ENCODE data around the gene ADAP1.

The ADAP1 gene

DNA sequence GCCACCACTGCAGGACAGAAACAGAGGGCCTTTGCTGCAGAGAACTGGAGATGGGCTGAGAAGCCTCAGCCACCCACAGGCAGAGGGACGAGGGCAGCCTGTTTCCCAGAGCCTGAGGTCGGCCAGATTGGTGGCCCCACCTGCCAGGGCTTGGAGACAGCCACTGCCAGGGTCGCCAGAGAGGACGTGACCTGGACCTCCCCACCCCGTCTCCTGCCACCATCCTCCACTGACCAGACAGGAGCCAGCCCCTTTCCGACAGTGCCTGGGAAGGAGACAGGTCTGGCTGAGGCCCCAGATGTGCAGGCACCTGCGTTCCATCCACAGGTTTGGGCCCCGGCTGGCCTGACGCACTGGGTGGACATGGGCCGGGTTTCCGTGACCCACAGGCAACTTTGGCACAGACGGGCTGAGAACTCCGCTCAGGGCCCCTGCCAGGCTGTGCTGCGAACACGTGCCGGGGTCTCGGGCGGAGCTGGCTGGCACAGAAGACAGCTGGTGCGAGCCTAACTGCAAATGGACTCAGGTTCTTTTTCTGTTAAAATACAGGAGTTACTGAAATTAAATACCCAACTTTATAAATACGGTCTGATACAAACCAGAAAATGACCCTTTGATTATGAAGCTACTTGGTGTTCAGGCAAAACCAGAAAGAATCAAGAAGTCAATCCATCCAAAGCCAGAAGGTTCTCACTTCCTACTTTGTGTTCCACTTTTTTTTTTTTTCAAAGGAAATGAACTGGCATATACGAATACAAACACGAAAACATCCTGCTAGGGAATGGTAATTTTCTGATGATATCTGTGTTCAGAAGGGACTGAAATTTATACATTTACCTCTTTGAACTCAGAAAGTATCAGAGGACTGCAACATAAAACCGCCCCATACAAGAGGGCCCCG lies 14.0 kb upstream of the ADAP1 start:
- no peak for TF ChIP-seq Cebpa-rat (IDR thresholded peaks at IDR 0.05)
- peaks cover 56 to 74% (median 72%) of the 10 kb centered on the region in 11 experiments for H3K36me3 ChIP-seq
- H3K4me1 ChIP-seq: peaks cover 99 to 100% (median 100%) of the 10 kb centered on the region in 10 experiments
- H3K27me3 ChIP-seq: peaks cover 0 to 5% (median 0%) of the 10 kb centered on the region in 11 experiments; a peak in 3 of 22 replicates
- peak overlapping the region in 4 of 10 experiments; percentile 17 to 37 (median 20); a peak in 2 of 20 replicates for H3K4me3 ChIP-seq
- peaks cover 19 to 94% (median 75%) of the 10 kb centered on the region in 11 experiments; a peak in 20 of 22 replicates for H4K20me1 ChIP-seq
- peak overlapping the region; percentile 89 to 98 (median 92) for H3K4me2 ChIP-seq
- H3K9ac ChIP-seq: peak overlapping the region; percentile 18 to 68 (median 45); a peak in 16 of 22 replicates
- H3K27ac ChIP-seq: peak overlapping the region; percentile 43 to 99 (median 65); a peak in 20 of 22 replicates
- H3K9me3 ChIP-seq (replicated peaks in 1 of 11): no peaks in the 10 kb centered on the region

GRCh38 chr7:967361-968082 lies 13.0 kb upstream of the ADAP1 start:
- peak overlapping the region in 8 of 11 experiments; percentile 15 to 76 (median 68); a peak in 14 of 22 replicates for H3K9ac ChIP-seq
- peak overlapping the region; percentile 89 to 98 (median 92); a peak in 21 of 22 replicates for H3K4me2 ChIP-seq
- H3K4me3 ChIP-seq: no peak overlapping the region
- H3K27me3 ChIP-seq: peaks cover 0 to 12% (median 0%) of the 10 kb centered on the region in 11 experiments; a peak in 4 of 22 replicates
- TF ChIP-seq Cebpa-rat (IDR thresholded peaks at IDR 0.05): no peak
- peaks cover 47 to 65% (median 62%) of the 10 kb centered on the region in 11 experiments for H3K36me3 ChIP-seq
- peaks cover 13 to 87% (median 70%) of the 10 kb centered on the region in 11 experiments; a peak in 19 of 22 replicates for H4K20me1 ChIP-seq
- peaks cover 99 to 100% (median 100%) of the 10 kb centered on the region in 10 experiments for H3K4me1 ChIP-seq
- H3K9me3 ChIP-seq (replicated peaks in 1 of 11): no peaks in the 10 kb centered on the region
- H3K27ac ChIP-seq: peak overlapping the region in 9 of 11 experiments; percentile 11 to 99 (median 76); a peak in 15 of 22 replicates

DNA sequence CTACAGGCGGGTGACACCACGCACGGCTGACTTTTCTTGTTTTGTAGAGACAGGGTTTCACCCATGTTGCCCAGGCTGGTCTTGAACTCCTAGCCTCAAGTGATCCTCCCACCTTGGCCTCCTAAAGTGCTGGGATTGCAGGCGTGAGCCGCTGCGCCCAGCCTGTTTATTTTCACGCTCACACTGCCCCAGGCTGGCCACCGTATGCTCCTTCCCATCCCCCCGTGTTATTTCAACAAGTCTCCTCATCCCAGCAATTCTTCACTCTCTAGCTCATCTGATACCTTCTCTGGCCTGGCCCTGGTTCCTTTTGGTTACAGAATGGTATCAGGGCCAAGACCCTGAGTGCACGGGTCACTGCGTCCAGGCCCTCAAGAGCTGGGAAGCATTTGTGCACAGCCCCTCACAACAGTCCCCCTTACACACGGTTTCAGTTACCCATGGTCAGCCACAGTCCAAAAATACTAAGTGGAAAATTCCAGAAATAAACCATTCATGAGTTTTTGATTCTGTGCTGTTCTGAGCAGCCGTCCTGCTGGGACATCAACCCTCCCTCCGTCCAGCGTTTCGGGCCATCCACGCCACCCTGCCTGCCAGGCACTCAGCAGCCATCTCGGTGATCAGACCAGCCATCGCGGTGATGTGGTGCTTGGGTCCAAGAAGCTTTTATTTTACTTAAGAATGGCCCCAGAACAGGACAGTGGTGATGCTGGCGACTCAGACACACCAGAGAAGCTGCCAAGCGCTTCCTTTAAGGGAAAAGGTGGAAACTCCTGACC lies 12.0 kb upstream of the ADAP1 start:
- TF ChIP-seq Cebpa-rat (IDR thresholded peaks at IDR 0.05): no peak
- H3K27me3 ChIP-seq: peaks cover 0 to 23% (median 0%) of the 10 kb centered on the region in 11 experiments; a peak in 9 of 22 replicates
- peaks cover 13 to 77% (median 70%) of the 10 kb centered on the region in 11 experiments; a peak in 19 of 22 replicates for H4K20me1 ChIP-seq
- H3K9ac ChIP-seq: peak overlapping the region; percentile 26 to 76 (median 66); a peak in 17 of 22 replicates
- peaks cover 41 to 54% (median 52%) of the 10 kb centered on the region in 11 experiments for H3K36me3 ChIP-seq
- no peaks in the 10 kb centered on the region for H3K9me3 ChIP-seq (replicated peaks in 1 of 11)
- H3K4me2 ChIP-seq: peak overlapping the region; percentile 89 to 98 (median 92)
- peaks cover 99 to 100% (median 100%) of the 10 kb centered on the region in 10 experiments for H3K4me1 ChIP-seq
- peak overlapping the region in 9 of 11 experiments; percentile 59 to 99 (median 76); a peak in 18 of 22 replicates for H3K27ac ChIP-seq
- peak overlapping the region in 2 of 10 experiments; percentile 13 to 29; a peak in 2 of 20 replicates for H3K4me3 ChIP-seq

GRCh38 chr7:964401-965231 lies 10.1 kb upstream of the ADAP1 start:
- Histone ChIP-seq H3K4me2 (peak overlapping the region; percentile 89 to 98 (median 92)), H4K20me1 (peaks cover 7 to 61% (median 54%) of the 10 kb centered on the region in 11 experiments; a peak in 19 of 22 replicates), H3K4me1 (peaks cover 99 to 100% (median 100%) of the 10 kb centered on the region in 10 experiments), H3K36me3 (peaks cover 27 to 36% (median 33%) of the 10 kb centered on the region in 11 experiments), H3K4me3 (peak overlapping the region in 3 of 10 experiments; percentile 4 to 18 (median 4); a peak in 2 of 20 replicates), H3K27ac (peak overlapping the region; percentile 11 to 99 (median 71); a peak in 21 of 22 replicates), H3K9me3 (replicated peaks in 1 of 11) (no peaks in the 10 kb centered on the region), H3K27me3 (peaks cover 0 to 31% (median 0%) of the 10 kb centered on the region in 11 experiments; a peak in 9 of 22 replicates), H3K9ac (peak overlapping the region; percentile 26 to 76 (median 66); a peak in 19 of 22 replicates)
- no peak for TF ChIP-seq Cebpa-rat (IDR thresholded peaks at IDR 0.05)

DNA sequence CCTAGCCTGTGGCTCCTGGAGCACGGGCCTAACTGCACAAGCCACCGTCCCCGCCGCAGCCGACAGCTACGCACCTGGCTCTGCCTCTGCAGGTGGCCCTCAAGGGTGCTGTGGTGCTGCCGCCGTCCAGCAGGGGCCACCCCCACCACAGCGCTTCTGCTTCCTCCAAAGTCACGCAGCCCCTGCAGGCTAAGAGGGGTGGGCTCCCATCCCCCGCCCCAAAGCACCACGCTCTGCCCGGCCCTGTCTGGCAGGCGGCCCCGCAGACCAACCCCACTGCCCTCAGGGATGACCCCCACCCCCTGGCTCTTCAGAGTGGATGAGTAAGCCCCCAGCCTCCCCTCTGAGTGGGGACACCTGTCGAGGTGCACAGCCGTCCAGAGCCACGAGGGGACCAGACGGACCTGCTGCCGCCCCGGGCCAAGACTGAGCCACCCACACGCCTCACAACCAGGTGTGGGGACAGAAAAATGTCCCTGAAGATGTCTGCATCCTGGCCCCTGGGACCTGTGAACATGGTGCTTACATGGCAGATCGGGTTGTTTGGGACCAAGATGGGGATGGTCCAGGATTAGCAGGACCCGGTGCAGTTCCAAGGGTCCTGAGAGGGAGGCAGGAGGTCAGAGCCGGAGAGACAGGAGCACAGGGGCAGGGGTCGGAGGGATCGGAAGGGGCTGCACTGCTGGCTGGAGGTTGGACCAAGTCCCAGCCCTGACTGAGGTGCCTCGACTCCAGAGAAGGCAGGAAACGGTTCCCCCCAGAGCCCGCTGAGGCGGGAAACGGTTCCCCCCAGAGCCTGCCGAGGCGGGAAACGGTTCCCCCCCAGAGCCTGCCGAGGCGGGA lies 9.0 kb upstream of the ADAP1 start:
- peak overlapping the region in 2 of 10 experiments; percentile 22 to 38; a peak in 1 of 20 replicates for H3K4me3 ChIP-seq
- H4K20me1 ChIP-seq: peaks cover 0 to 50% (median 44%) of the 10 kb centered on the region in 11 experiments; a peak in 18 of 22 replicates
- peak overlapping the region; percentile 27 to 76 (median 66); a peak in 20 of 22 replicates for H3K9ac ChIP-seq
- H3K27me3 ChIP-seq: peaks cover 0 to 31% (median 0%) of the 10 kb centered on the region in 11 experiments; a peak in 9 of 22 replicates
- peaks cover 100% of the 10 kb centered on the region in 10 experiments for H3K4me1 ChIP-seq
- no peaks in the 10 kb centered on the region for H3K9me3 ChIP-seq (replicated peaks in 1 of 11)
- peak overlapping the region in 10 of 11 experiments; percentile 39 to 99 (median 74); a peak in 20 of 22 replicates for H3K27ac ChIP-seq
- H3K36me3 ChIP-seq: peaks cover 20 to 24% (median 23%) of the 10 kb centered on the region in 11 experiments
- peak overlapping the region; percentile 89 to 98 (median 92) for H3K4me2 ChIP-seq
- TF ChIP-seq Cebpa-rat (IDR thresholded peaks at IDR 0.05): no peak

GRCh38 chr7:962401-963081 lies 8.1 kb upstream of the ADAP1 start:
- no peak for TF ChIP-seq Cebpa-rat (IDR thresholded peaks at IDR 0.05)
- peaks cover 100% of the 10 kb centered on the region in 10 experiments for H3K4me1 ChIP-seq
- peaks cover 0 to 41% (median 35%) of the 10 kb centered on the region in 11 experiments; a peak in 16 of 22 replicates for H4K20me1 ChIP-seq
- peak overlapping the region in 2 of 10 experiments; percentile 2 to 13; a peak in 1 of 20 replicates for H3K4me3 ChIP-seq
- H3K4me2 ChIP-seq: peak overlapping the region; percentile 89 to 98 (median 92)
- H3K9ac ChIP-seq: peak overlapping the region in 6 of 11 experiments; percentile 52 to 76 (median 68); a peak in 7 of 22 replicates
- H3K9me3 ChIP-seq (replicated peaks in 1 of 11): no peaks in the 10 kb centered on the region
- peak overlapping the region in 6 of 11 experiments; percentile 10 to 78 (median 70); a peak in 4 of 22 replicates for H3K27ac ChIP-seq
- H3K36me3 ChIP-seq: peaks cover 11 to 15% (median 13%) of the 10 kb centered on the region in 11 experiments
- H3K27me3 ChIP-seq: peaks cover 0 to 31% (median 0%) of the 10 kb centered on the region in 11 experiments; a peak in 9 of 22 replicates

Measured in BLaER1 treated with 17β-estradiol and CSF1 and Interleukin-3, amounts not matched to agents 10 nM and 100 nM (cell line).